ENCODE measurements around the gene TIAM2. TPM values are rescaled to one million over a fixed set of nuclear protein-coding genes. Genes with fewer than 3 reads are reported as not detected.
A peak's percentile ranks its signal among the peaks of the same experiment; 100 is the strongest.
"Not testable (repeated sequence)": the region's sequence is repeated elsewhere in the genome, so short reads cannot be mapped to it uniquely, and the experiment has no call there.

The TIAM2 gene
- total RNA-seq, 2 donors from 2014 or later: 2.6 to 5.5 TPM

DNA sequence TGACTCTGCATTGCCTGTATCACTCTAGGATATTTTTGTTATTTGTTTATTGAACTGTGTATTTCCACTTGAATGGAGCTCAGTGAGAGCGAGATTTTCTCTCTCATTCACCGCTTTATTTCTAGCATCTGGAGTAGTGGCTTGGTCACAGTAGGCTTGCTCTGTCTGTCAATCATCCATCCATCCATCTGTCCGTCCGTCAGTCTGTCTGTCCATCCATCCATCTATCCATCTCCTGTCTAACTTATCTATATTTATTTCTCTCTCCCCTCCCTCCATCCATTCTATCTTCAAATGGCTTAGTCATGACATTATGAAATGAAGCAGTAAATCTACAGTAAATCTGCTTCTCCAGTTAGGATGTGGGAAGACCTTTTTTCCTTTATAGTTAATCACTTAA is 94.6 kb downstream of the TIAM2 start:
- no peaks in the 10 kb centered on the region for H3K9me3 ChIP-seq (ENCODE audit: control insufficient read depth, low read length, poor library complexity, severe bottlenecking)
- DNase-seq (no peak), ATAC-seq (no peak)
- Mint-ChIP-seq H3K4me1 (peaks cover 4% of the 10 kb centered on the region), H3K27me3 (no peaks in the 10 kb centered on the region), H3K27ac (no peak overlapping the region), H3K36me3 (ENCODE audit: low read depth) (no peaks in the 10 kb centered on the region), H3K4me3 (no peak overlapping the region)

DNA sequence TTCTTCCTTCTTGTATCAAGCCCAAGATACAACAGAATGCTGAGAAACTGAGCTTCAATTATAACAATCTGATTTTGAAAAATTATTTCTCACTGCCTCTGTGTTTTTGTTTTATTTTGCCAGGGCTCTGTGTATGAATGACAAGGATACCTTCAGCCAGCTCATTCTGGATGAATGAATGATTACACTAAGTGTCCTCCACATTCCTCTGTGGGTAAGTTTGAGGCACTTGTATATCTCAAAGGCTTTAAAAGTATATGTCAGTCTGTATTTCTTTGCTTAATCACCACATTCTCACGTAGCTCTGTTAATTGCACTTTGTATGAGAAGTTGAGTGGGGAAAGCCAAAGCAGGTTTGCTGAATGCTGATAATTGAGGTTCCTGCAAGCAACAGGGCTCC is 95.1 kb downstream of the TIAM2 start:
- Mint-ChIP-seq H3K36me3 (ENCODE audit: low read depth) (no peaks in the 10 kb centered on the region), H3K4me1 (peaks cover 4% of the 10 kb centered on the region), H3K4me3 (no peak overlapping the region), H3K27ac (no peak overlapping the region), H3K27me3 (no peaks in the 10 kb centered on the region)
- H3K9me3 ChIP-seq (ENCODE audit: control insufficient read depth, low read length, poor library complexity, severe bottlenecking): no peaks in the 10 kb centered on the region
- ATAC-seq: no peak
- no peak for DNase-seq

DNA sequence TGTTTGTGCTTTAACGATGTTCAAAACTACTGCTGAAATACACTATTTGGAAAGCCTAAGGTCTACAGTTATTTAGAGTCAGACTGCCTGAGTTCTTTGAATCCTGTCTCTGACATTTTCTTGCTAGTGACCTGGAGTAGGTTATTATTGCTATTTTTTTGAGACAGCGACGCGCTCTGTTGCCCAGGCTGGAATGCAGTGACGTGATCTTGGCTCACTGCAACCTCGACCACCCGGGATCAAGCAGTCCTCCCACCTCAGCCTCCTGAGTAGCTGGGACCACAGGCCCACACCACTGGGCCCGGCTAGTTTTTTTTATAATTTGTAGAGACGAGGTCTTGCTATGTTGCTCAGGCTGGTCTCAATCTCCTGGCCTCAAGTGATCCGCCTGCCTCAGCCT is 96.6 kb downstream of the TIAM2 start:
- peaks cover 4% of the 10 kb centered on the region for H3K4me1 Mint-ChIP-seq
- DNase-seq: no peak
- no peak for ATAC-seq
- no peaks in the 10 kb centered on the region for H3K27me3 Mint-ChIP-seq
- H3K27ac Mint-ChIP-seq: no peak overlapping the region
- H3K4me3 Mint-ChIP-seq: no peak overlapping the region
- no peaks in the 10 kb centered on the region for H3K36me3 Mint-ChIP-seq (ENCODE audit: low read depth)
- H3K9me3 ChIP-seq (ENCODE audit: control insufficient read depth, low read length, poor library complexity, severe bottlenecking): no peaks in the 10 kb centered on the region

DNA sequence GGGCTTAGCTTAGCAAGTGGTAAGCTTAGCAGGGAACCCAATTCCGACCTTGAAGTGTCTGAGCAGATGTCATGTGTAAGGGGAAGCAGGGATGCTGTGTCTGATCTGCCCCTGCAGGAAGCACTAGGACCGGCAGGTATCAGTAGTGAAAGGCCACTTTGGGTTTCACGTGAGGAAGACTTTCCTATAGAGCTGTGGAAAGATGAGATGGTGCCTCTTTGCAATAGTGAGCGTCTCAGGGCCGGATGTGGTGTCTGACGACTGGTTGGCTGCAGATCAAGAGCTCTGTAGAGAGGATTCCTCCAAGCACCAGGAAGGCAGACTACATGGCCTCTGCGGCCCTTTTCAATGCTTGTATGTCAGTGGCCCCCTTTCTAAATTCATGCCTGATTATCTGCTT is 98.3 kb downstream of the TIAM2 start:
- H3K9me3 ChIP-seq (ENCODE audit: control insufficient read depth, low read length, poor library complexity, severe bottlenecking): no peaks in the 10 kb centered on the region
- ATAC-seq (peak; percentile 72), DNase-seq (no peak)
- Mint-ChIP-seq H3K36me3 (ENCODE audit: low read depth) (peaks cover 3% of the 10 kb centered on the region), H3K27me3 (no peaks in the 10 kb centered on the region), H3K27ac (peak overlapping the region; percentile 37), H3K4me1 (peaks cover 4% of the 10 kb centered on the region), H3K4me3 (no peak overlapping the region)

GRCh38 chr6:155100087-155100486 is 105.0 kb downstream of the TIAM2 start:
- ATAC-seq (no peak), DNase-seq (no peak)
- H3K4me1 Mint-ChIP-seq: peaks cover 3% of the 10 kb centered on the region
- no peaks in the 10 kb centered on the region for H3K27me3 Mint-ChIP-seq
- no peak overlapping the region for H3K4me3 Mint-ChIP-seq
- peaks cover 3% of the 10 kb centered on the region for H3K36me3 Mint-ChIP-seq (ENCODE audit: low read depth)
- H3K9me3 ChIP-seq (ENCODE audit: control insufficient read depth, low read length, poor library complexity, severe bottlenecking): no peaks in the 10 kb centered on the region
- H3K27ac Mint-ChIP-seq: peak overlapping the region; percentile 21

GRCh38 chr6:155100591-155100990 is 105.5 kb downstream of the TIAM2 start:
- H3K36me3 Mint-ChIP-seq (ENCODE audit: low read depth): peaks cover 3% of the 10 kb centered on the region
- peak overlapping the region; percentile 21 for H3K27ac Mint-ChIP-seq

GRCh38 chr6:155103083-155103645 is 108.0 kb downstream of the TIAM2 start:
- peaks cover 14% of the 10 kb centered on the region for H3K4me1 Mint-ChIP-seq
- not testable (repeated sequence) for DNase-seq; ATAC-seq; H3K36me3 Mint-ChIP-seq (ENCODE audit: low read depth); H3K4me3 Mint-ChIP-seq; H3K9me3 ChIP-seq (ENCODE audit: control insufficient read depth, low read length, poor library complexity, severe bottlenecking)
- peak overlapping the region; percentile 75 for H3K27ac Mint-ChIP-seq
- H3K27me3 Mint-ChIP-seq: peaks cover 13% of the 10 kb centered on the region

More at GRCh38 chr6:155100591-155100990, 105.5 kb downstream of the TIAM2 start:
- Mint-ChIP-seq H3K4me1 (peaks cover 3% of the 10 kb centered on the region), H3K27me3 (no peaks in the 10 kb centered on the region), H3K4me3 (no peak overlapping the region)
- DNase-seq (no peak), ATAC-seq (no peak)
- no peaks in the 10 kb centered on the region for H3K9me3 ChIP-seq (ENCODE audit: control insufficient read depth, low read length, poor library complexity, severe bottlenecking)

GRCh38 chr6:155103816-155104366 is 108.8 kb downstream of the TIAM2 start:
- H3K4me3 Mint-ChIP-seq: no peak overlapping the region
- H3K36me3 Mint-ChIP-seq (ENCODE audit: low read depth): no peaks in the 10 kb centered on the region
- ATAC-seq (peak; percentile 80), DNase-seq (peak in 1 of 3 donors; percentile 7)
- no peaks in the 10 kb centered on the region for H3K9me3 ChIP-seq (ENCODE audit: control insufficient read depth, low read length, poor library complexity, severe bottlenecking)
- H3K27me3 Mint-ChIP-seq: peaks cover 15% of the 10 kb centered on the region
- H3K4me1 Mint-ChIP-seq: peaks cover 16% of the 10 kb centered on the region
- H3K27ac Mint-ChIP-seq: peak overlapping the region; percentile 75

- peaks cover 17% of the 10 kb centered on the region for H3K4me1 Mint-ChIP-seq
- H3K27me3 Mint-ChIP-seq: peaks cover 27% of the 10 kb centered on the region
- DNase-seq: no peak
- no peaks in the 10 kb centered on the region for H3K9me3 ChIP-seq (ENCODE audit: control insufficient read depth, low read length, poor library complexity, severe bottlenecking)
- no peak for ATAC-seq
- no peak overlapping the region for H3K27ac Mint-ChIP-seq
- peak overlapping the region; percentile 33 for H3K4me3 Mint-ChIP-seq
- peaks cover 3% of the 10 kb centered on the region for H3K36me3 Mint-ChIP-seq (ENCODE audit: low read depth)
These were observed 111.5 kb downstream of the TIAM2 start for GRCh38 chr6:155106456-155107115.

DNA sequence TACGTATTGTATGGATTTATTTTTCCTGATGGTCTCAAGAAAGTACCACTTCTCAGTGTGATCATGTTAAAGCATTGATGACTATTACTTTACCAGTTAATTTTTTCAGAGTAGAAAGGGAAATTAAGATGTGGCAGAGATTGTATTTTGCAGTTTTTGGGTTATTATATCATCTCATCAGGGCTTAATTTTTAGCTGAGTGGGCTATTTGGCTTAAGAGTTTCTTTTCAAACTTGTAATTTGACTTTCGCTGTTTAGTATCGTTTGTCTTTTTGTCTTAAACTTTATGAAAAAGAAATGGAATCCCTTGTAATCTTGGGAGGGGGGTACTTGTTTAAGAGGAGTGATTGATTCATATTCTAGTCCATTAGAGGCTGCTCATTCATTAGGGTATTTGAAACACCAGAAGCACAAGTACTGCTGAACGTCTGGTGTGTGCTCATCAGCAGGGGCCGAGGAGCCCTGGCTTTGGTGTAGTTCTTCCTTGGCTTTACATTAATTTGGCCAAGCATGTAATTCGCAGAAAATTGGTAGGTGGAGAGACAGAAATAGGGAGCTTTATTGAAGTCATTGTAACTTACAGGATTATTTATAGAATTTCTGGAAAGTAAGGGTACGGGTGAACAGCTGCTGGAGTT is 112.4 kb downstream of the TIAM2 start:
- H3K36me3 Mint-ChIP-seq (ENCODE audit: low read depth): peaks cover 6% of the 10 kb centered on the region
- H3K9me3 ChIP-seq (ENCODE audit: control insufficient read depth, low read length, poor library complexity, severe bottlenecking): no peaks in the 10 kb centered on the region
- no peak for DNase-seq
- no peak for ATAC-seq
- no peak overlapping the region for H3K27ac Mint-ChIP-seq
- H3K27me3 Mint-ChIP-seq: peaks cover 35% of the 10 kb centered on the region
- peaks cover 19% of the 10 kb centered on the region for H3K4me1 Mint-ChIP-seq
- peak overlapping the region; percentile 28 for H3K4me3 Mint-ChIP-seq

DNA sequence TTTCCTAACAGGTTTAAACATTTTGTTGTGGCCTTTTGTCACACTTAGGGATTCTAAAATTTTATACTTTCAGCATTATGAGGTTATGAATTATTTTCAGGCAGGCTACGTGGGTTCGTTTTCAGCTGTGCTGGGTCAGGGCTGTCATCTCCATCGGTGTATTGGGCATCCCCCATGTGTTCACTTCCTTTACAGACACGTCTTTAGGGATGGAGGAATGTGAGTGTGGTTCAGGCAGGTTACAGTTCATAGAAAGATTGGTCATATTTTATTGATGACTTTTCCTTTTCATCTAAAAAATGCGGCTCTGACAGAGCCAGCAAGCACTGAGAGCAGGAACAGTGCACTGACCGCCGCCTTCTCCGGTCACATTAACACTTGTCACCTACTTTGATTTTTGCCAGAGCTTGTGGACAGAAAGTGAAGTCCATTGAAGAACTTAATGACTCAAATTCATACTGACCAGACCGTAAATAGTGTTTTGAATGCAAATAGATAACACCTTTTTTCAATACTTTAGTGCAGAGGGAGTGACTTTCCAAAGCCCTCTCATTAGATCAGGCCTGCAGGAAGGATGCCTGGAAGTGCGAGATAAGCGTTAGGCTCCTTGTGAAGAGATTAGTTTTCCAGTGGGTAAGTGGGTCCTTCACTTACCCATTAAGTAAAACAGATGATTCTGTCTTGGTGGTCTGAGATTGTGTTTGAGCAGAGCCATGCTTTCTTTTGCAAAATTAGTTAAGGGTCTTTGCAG is 113.1 kb downstream of the TIAM2 start:
- H3K9me3 ChIP-seq (ENCODE audit: control insufficient read depth, low read length, poor library complexity, severe bottlenecking): no peaks in the 10 kb centered on the region
- Mint-ChIP-seq H3K4me1 (peaks cover 23% of the 10 kb centered on the region), H3K27me3 (peaks cover 42% of the 10 kb centered on the region), H3K36me3 (ENCODE audit: low read depth) (peaks cover 6% of the 10 kb centered on the region), H3K27ac (no peak overlapping the region), H3K4me3 (peak overlapping the region; percentile 25)
- ATAC-seq (no peak), DNase-seq (no peak)

DNA sequence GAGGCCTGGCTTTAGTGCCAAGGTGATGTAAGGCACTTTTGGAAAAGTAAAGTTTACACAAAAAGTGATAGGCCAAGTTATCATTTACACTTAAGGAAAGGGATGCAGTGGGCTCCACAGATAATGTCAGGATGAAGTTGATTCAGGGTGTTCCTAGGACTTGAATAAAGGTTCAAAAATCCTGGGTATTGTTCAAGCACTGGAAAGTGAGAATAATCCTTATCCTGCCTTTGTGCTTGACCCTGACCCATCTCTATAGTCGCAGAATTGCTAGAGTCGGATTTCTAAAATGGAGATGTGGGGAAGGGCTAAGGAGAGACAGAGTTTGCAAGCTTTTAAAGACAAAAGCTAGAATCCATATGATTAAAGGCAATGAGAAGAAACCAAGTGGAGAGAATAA is 115.6 kb downstream of the TIAM2 start:
- H3K9me3 ChIP-seq (ENCODE audit: control insufficient read depth, low read length, poor library complexity, severe bottlenecking): no peaks in the 10 kb centered on the region
- Mint-ChIP-seq H3K36me3 (ENCODE audit: low read depth) (peaks cover 6% of the 10 kb centered on the region), H3K4me3 (no peak overlapping the region), H3K27me3 (peaks cover 42% of the 10 kb centered on the region), H3K27ac (no peak overlapping the region), H3K4me1 (peaks cover 21% of the 10 kb centered on the region)
- no peak for ATAC-seq
- DNase-seq: no peak

- no peaks in the 10 kb centered on the region for H3K9me3 ChIP-seq (ENCODE audit: control insufficient read depth, low read length, poor library complexity, severe bottlenecking)
- Mint-ChIP-seq H3K4me3 (peak overlapping the region; percentile 47), H3K4me1 (peaks cover 12% of the 10 kb centered on the region), H3K27ac (no peak overlapping the region), H3K36me3 (ENCODE audit: low read depth) (peaks cover 6% of the 10 kb centered on the region), H3K27me3 (peaks cover 33% of the 10 kb centered on the region)
- DNase-seq (no peak), ATAC-seq (no peak)
These were observed 117.6 kb downstream of the TIAM2 start for GRCh38 chr6:155112757-155113156.

Data from T-helper 17 cell (primary cell).